GM12874 (cell line): ENCODE measurements around the gene ACAP3.

Experiments used
- TF ChIP-seq, protein P1 (sequence below): IDR thresholded peaks from 2 replicates; pipeline ENCODE4 v1.5.1; 2011; ENCODE audit warnings: low read depth, mild to moderate bottlenecking, control low read depth, low read length, moderate library complexity; ENCODE audit not compliant: insufficient read depth

The ACAP3 gene

DNA sequence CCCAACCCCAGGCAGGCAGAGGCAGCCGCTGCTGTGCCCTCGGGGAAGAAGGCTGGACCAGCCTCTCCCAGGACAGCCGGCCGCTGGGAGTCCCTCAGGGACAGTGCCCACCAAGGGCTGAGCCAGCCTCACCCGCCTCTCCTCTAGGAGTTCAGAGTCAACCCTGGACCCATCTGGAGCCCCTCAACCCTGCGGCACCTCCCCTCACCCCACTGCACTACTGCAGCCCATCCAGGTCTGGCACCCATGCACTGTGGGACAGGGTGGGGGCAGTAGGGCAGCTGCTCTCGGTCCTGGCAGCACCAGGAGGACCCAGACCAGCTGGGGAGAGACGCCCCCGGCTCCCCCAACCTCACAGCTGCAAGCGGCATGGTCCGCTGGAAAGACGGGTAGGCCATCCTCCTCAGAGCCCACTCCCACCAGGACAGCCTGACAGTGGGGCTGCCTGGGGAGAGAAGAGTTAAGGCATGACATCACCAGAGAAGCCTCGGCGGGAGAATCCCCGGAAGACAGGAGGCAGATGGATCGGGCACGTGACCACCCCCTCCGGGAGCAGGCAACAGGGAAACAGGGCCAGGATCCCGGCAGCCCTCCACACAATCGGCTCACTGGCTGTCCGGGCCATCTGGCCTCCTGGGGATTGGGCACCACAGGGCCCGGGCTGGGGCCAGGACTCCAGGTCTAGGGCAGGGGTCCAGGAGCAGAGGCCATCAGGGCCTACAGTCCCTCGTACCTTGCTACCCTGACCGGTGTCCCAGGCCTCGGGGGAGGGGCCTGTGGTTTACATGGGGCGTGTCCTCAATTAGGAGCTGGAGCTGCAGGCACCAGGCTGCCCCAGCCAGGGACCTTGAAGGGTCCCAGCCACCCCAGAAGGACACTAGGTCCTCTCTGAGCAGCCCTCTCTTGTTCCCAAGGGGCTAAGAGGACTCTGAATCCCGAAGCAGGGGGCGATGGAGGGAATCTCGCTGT is 3.1 kb downstream of the ACAP3 start:
- TF ChIP-seq, protein P1, sequence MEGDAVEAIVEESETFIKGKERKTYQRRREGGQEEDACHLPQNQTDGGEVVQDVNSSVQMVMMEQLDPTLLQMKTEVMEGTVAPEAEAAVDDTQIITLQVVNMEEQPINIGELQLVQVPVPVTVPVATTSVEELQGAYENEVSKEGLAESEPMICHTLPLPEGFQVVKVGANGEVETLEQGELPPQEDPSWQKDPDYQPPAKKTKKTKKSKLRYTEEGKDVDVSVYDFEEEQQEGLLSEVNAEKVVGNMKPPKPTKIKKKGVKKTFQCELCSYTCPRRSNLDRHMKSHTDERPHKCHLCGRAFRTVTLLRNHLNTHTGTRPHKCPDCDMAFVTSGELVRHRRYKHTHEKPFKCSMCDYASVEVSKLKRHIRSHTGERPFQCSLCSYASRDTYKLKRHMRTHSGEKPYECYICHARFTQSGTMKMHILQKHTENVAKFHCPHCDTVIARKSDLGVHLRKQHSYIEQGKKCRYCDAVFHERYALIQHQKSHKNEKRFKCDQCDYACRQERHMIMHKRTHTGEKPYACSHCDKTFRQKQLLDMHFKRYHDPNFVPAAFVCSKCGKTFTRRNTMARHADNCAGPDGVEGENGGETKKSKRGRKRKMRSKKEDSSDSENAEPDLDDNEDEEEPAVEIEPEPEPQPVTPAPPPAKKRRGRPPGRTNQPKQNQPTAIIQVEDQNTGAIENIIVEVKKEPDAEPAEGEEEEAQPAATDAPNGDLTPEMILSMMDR: no peak

- TF ChIP-seq, protein P1: no peak
Measured at GRCh38 chr1:1303736-1304135, 4.0 kb downstream of the ACAP3 start.

DNA sequence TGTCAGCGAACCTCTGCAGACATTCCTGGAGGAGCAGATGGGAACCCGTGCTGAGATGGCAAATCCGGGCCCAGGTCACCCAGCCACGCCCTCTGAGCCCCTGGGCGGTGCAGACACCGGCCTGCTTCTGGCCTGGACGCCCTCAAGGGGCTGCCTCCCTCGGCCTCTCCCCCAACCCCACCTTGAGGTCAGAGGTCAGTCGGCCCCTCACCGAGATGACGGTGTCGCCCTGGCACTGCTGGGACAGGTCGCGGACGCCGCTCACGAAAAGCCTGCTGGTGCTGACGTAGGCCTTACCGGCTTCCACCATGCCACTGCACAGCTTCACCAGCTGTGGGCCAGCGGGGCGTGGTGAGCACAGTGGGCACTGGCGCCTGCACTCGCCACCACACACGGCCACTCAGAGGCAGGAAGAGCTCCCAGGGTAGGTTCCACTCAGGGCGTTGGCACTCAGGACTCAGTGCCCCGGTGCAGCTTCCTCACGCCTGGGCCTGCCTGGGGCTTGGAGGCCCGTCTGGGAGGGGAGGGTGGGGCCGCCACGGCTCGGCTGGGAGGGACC is 4.7 kb downstream of the ACAP3 start:
- TF ChIP-seq, protein P1: no peak

DNA sequence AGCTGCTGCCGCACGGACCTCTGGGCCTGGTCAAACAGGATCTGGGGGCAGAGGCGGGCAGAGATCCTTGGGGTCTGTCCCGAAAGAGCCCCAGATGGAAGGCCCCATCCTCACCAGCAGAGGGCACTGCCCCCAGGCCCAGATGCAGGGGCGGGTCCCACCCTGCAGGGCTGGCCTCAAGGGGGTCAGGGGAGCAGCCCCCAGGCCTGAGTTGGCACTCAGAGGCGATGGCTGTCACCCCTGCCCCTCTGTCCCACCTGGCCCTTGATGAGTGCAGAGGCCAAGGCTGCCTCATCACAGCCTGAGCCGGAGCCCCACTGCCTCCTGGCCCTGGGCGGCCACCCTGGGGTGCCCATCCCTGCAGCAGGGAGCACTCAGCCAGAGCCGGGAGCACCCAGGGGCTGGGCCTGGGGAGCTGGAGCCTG is 5.7 kb downstream of the ACAP3 start:
- TF ChIP-seq, protein P1: peak; percentile 77

DNA sequence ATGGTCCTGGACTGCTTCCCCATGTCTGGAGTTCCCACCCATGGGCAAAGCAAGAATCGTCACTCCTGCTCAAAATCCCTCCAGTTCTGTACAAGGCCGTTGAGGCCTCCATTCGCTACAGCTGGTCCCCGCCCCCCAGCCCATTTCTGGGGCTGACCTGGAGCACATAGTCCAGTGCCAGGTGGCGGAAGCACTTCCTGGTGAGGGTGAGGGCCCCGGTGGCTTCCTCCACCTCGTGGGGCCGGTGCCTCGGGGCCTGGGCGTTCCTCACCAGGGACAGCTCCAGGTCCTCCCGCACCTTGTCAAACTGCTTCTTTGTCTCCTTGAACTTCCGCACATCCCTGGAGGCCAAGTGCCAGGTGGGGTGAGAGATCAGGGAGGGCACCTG is 7.4 kb downstream of the ACAP3 start:
- TF ChIP-seq, protein P1: no peak

GRCh38 chr1:1299686-1300351 is 7.9 kb downstream of the ACAP3 start:
- TF ChIP-seq, protein P1: peak; percentile 69
